OCI-LY7 (cell line): Measurements from ENCODE around the gene MYOCD.

Experiments
- EZH2phosphoT487 ChIP-seq: fragments of 200-600 bp; sonication (generic); IDR thresholded peaks from 2 replicates; pipeline ENCODE4 v1.6.1; 2018; ENCODE audit warnings: low read depth, borderline replicate concordance, mild to moderate bottlenecking, mixed run types, antibody characterized with exemption, low read length, moderate library complexity, mixed read lengths
- TF ChIP-seq, protein P1 (sequence below): fragments of 200-600 bp; sonication (generic); conservative IDR thresholded peaks from 2 replicates; pipeline ENCODE4 v1.5.1; 2014; ENCODE audit warnings: mild to moderate bottlenecking, antibody characterized with exemption, low read length, moderate library complexity, mixed read lengths

DNA sequence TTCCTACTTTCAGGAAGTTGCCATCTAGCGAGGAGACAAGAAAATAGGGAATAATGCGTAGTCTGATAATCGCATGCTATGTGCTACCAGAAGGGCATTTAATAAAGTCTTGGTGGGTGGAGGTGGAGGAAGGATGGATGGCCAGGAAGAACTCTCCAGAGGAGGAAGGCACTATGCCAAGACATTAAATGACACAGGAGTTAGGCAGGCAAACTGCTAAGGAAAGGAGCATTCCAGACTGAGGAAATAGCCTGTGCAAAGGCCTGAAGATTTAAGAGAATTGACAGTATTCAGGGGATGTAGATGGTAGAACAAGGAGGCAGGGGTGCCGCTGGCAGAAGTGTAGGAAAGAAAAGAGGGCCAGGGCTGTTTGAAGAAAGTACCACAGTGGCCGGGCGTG lies 104.3 kb downstream of the MYOCD start:
- TF ChIP-seq, protein P1, sequence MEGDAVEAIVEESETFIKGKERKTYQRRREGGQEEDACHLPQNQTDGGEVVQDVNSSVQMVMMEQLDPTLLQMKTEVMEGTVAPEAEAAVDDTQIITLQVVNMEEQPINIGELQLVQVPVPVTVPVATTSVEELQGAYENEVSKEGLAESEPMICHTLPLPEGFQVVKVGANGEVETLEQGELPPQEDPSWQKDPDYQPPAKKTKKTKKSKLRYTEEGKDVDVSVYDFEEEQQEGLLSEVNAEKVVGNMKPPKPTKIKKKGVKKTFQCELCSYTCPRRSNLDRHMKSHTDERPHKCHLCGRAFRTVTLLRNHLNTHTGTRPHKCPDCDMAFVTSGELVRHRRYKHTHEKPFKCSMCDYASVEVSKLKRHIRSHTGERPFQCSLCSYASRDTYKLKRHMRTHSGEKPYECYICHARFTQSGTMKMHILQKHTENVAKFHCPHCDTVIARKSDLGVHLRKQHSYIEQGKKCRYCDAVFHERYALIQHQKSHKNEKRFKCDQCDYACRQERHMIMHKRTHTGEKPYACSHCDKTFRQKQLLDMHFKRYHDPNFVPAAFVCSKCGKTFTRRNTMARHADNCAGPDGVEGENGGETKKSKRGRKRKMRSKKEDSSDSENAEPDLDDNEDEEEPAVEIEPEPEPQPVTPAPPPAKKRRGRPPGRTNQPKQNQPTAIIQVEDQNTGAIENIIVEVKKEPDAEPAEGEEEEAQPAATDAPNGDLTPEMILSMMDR: no peak
- TF ChIP-seq EZH2phosphoT487: no peak
